KOPT-K1 (cell line): ENCODE data around the gene SDS.
"Not testable (repeated sequence)": the region's sequence is repeated elsewhere in the genome, so short reads cannot be mapped to it uniquely, and the experiment has no call there.

ENCODE experiments used
- H3K27ac ChIP-seq: fragments of 200-600 bp; sonication (generic); 2 replicates; pipeline ENCODE4 v1.5.1; 2016; ENCODE audit warnings: antibody characterized with exemption, mild to moderate bottlenecking, low read depth, low read length; ENCODE audit not compliant: poor library complexity, severe bottlenecking
- H3K36me3 ChIP-seq: fragments of 200-600 bp; sonication (generic); 2 replicates; pipeline ENCODE4 v1.5.1; 2017; ENCODE audit warnings: antibody characterized with exemption, mild to moderate bottlenecking, low read length, moderate library complexity; ENCODE audit not compliant: insufficient read depth
- H3K9me3 ChIP-seq: fragments of 200-600 bp; sonication (generic); 2 replicates; pipeline ENCODE4 v1.5.1; 2017; ENCODE audit warnings: antibody characterized with exemption, low read length, mild to moderate bottlenecking; ENCODE audit not compliant: insufficient read depth, poor library complexity, severe bottlenecking

Gene SDS

GRCh38 chr12:113361574-113362370 is 41.9 kb downstream of the SDS start:
- H3K36me3 ChIP-seq: no peaks in the 10 kb centered on the region
- H3K27ac ChIP-seq: no peak overlapping the region
- no peaks in the 10 kb centered on the region for H3K9me3 ChIP-seq

GRCh38 chr12:113359939-113360748 is 43.5 kb downstream of the SDS start:
- Histone ChIP-seq H3K27ac (no peak overlapping the region), H3K9me3 (no peaks in the 10 kb centered on the region), H3K36me3 (no peaks in the 10 kb centered on the region)

GRCh38 chr12:113359133-113359938 is 44.4 kb downstream of the SDS start:
- Histone ChIP-seq H3K36me3 (no peaks in the 10 kb centered on the region), H3K9me3 (no peaks in the 10 kb centered on the region), H3K27ac (no peak overlapping the region)

DNA sequence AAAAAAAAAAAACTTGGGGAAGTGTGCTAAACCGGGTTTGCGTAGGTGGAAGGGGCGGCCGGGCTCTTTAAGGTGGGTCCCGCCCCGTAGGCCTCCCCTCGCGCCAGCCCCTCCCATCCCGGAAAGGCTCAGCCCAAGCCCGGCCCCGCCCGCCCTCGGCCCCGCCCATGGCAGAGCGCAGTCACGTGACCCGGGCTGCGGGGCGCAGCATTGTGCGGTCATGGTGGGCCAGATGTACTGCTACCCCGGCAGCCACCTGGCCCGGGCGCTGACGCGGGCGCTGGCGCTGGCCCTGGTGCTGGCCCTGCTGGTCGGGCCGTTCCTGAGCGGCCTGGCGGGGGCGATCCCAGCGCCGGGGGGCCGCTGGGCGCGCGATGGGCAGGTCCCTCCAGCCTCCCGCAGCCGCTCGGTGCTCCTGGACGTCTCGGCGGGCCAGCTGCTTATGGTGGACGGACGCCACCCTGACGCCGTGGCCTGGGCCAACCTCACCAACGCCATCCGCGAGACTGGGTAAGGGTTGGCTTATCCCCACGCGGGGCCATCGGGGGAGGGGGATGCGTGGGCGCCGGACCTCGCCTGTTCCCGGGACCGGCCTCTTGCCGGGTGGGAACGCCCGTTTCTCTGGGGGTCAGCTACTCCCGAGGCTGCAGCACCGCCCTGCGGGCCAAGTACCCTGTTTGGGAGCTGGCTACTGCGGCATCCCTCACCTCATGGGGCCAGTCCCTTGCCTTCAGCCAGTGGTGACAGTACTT is 45.1 kb downstream of the SDS start, which contains the start of gene PLBD2:
Gene PLBD2 (plus strand): TSS at position 207 of the 752 bp plus-strand sequence. CDS start 14 bp downstream, at position 221.
- H3K36me3 ChIP-seq: no peaks in the 10 kb centered on the region
- H3K9me3 ChIP-seq: no peaks in the 10 kb centered on the region
- no peak within 1 kb of the TSS for H3K27ac ChIP-seq

GRCh38 chr12:113354192-113354591 is 49.5 kb downstream of the SDS start:
- not testable (repeated sequence) for H3K27ac ChIP-seq, H3K9me3 ChIP-seq, H3K36me3 ChIP-seq

GRCh38 chr12:113351089-113351488 is 52.6 kb downstream of the SDS start:
- no peaks in the 10 kb centered on the region for H3K9me3 ChIP-seq
- H3K27ac ChIP-seq: no peak overlapping the region
- H3K36me3 ChIP-seq: no peaks in the 10 kb centered on the region

- Histone ChIP-seq H3K36me3 (no peaks in the 10 kb centered on the region), H3K27ac (no peak overlapping the region)
These were observed 54.7 kb downstream of the SDS start for GRCh38 chr12:113348849-113349536.

DNA sequence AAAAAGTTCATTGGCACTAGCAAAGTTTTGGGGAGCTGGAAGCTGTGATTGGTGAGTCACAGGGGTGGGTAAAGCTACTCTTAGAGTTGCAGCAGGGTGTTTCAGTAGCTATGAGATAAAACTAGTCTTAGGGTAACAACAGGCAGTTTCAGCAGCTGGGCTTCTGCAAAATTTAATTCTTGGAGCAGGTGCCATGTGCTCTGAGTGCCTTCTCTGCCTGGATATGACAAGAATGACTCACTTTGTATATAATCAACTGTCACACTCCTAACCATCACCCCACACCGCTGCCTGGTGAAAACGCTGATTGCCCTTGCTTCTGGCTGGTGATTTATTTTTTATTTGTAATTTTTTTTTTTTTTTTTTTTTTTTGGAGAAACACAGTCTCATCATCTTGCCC is 55.8 kb downstream of the SDS start:
- Histone ChIP-seq H3K27ac (no peak overlapping the region), H3K36me3 (no peaks in the 10 kb centered on the region), H3K9me3 (no peaks in the 10 kb centered on the region)

More at GRCh38 chr12:113348849-113349536, 54.7 kb downstream of the SDS start:
- no peaks in the 10 kb centered on the region for H3K9me3 ChIP-seq

DNA sequence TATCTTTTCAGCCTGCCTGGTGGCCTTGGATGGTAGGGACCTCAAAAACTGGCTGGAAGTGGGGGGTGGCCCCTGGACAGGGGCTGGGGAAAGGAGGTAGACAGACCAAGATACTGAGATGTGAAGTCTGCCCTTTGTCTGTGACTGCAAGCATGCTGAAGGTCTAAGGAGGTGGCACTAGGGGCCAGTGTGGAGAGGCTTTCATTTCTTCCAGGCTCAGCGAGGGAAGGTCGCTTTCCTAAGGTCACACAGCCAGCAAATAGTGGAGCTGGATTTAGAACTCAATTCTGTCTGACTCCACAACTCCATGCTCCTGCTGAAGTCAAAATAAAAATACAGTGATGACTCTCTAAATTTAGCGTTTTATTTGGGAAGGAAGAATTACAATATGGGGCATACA is 56.6 kb downstream of the SDS start:
- Histone ChIP-seq H3K9me3 (no peaks in the 10 kb centered on the region), H3K27ac (no peak overlapping the region), H3K36me3 (no peaks in the 10 kb centered on the region)

- H3K36me3 ChIP-seq: no peaks in the 10 kb centered on the region
- H3K27ac ChIP-seq: no peak overlapping the region
- H3K9me3 ChIP-seq: no peaks in the 10 kb centered on the region
These were observed 57.3 kb downstream of the SDS start for GRCh38 chr12:113346353-113346752.

DNA sequence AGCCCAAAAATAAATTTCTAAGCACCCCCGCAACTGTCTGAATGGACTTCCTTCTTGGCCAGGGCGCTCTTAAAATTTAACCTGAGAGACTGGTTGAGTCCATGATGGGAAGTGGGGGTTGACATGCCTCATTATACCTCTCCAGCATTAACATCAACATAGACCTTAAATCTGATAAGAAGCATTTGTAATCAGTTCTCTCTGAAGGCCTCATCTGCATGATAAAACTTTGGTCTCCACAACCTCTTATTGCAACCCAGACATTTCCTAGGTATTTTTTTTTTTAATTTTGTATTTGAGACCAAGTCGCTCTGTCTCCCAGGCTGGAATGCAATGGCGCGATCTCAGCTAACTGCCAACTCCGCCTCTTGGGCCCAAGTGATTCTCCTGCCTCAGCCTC is 58.4 kb downstream of the SDS start:
- H3K9me3 ChIP-seq: no peaks in the 10 kb centered on the region
- H3K36me3 ChIP-seq: no peaks in the 10 kb centered on the region
- H3K27ac ChIP-seq: no peak overlapping the region
